HG02571 (cell line): ENCODE measurements around the gene PRKCE.

Experiments
- ATAC-seq: cut with Tn5 transposase; IDR thresholded peaks from one replicate; pipeline ENCODE4 v1.9.1; 2021; ENCODE audit warnings: mild to moderate bottlenecking, moderate library complexity; ENCODE audit not compliant: unreplicated experiment

Gene PRKCE

GRCh38 chr2:46153996-46154753 lies 502.7 kb downstream of the PRKCE start:
- ATAC-seq, result no peak

- ATAC-seq, result no peak
Measured at GRCh38 chr2:46157072-46157965, 505.8 kb downstream of the PRKCE start.

- no peak for ATAC-seq
Measured at GRCh38 chr2:46157966-46158310, 506.5 kb downstream of the PRKCE start.

GRCh38 chr2:46158661-46159060 lies 507.2 kb downstream of the PRKCE start:
- no peak for ATAC-seq

- ATAC-seq, result no peak
Measured at GRCh38 chr2:46160326-46160725, 508.9 kb downstream of the PRKCE start.

GRCh38 chr2:46161315-46161714 lies 509.8 kb downstream of the PRKCE start:
- ATAC-seq, result no peak

- no peak for ATAC-seq
Measured at GRCh38 chr2:46161911-46162310, 510.4 kb downstream of the PRKCE start.

- ATAC-seq, result no peak
Measured at GRCh38 chr2:46162329-46163097, 511.0 kb downstream of the PRKCE start.

- ATAC-seq, result no peak
Measured at GRCh38 chr2:46163098-46163430, 511.6 kb downstream of the PRKCE start.

GRCh38 chr2:46163804-46164528 lies 512.5 kb downstream of the PRKCE start:
- ATAC-seq, result no peak

- no peak for ATAC-seq
Measured at GRCh38 chr2:46164529-46165301, 513.2 kb downstream of the PRKCE start.

- no peak for ATAC-seq
Measured at GRCh38 chr2:46165916-46166315, 514.4 kb downstream of the PRKCE start.

- no peak for ATAC-seq
Measured at GRCh38 chr2:46167406-46167805, 515.9 kb downstream of the PRKCE start.

- no peak for ATAC-seq
Measured at GRCh38 chr2:46167924-46168323, 516.4 kb downstream of the PRKCE start.

- ATAC-seq, result no peak
Measured at GRCh38 chr2:46169467-46169866, 518.0 kb downstream of the PRKCE start.

- ATAC-seq, result no peak
Measured at GRCh38 chr2:46170026-46170425, 518.6 kb downstream of the PRKCE start.

- no peak for ATAC-seq
Measured at GRCh38 chr2:46170611-46171350, 519.3 kb downstream of the PRKCE start.

- no peak for ATAC-seq
Measured at GRCh38 chr2:46171411-46171953, 520.0 kb downstream of the PRKCE start.

GRCh38 chr2:46171996-46172546 lies 520.6 kb downstream of the PRKCE start:
- ATAC-seq, result no peak
